Muscle of arm (tissue), 14 donors: ENCODE results near the gene NENF. TPM values are rescaled to one million over a fixed set of nuclear protein-coding genes. Genes with fewer than 3 reads are reported as not detected.
A peak's percentile ranks its signal among the peaks of the same experiment; 100 is the strongest.
"Not testable (repeated sequence)": the region's sequence is repeated elsewhere in the genome, so short reads cannot be mapped to it uniquely, and the experiment has no call there.

Source experiments
- DNase-seq: peaks from one replicate; pipeline ENCODE4 v3.0.0-alpha.2; 2013
- long read RNA-seq, 11 donors: transcript quantifications; one replicate each; lab custom pipeline, GENCODE V29; 2026
- polyA plus RNA-seq, 12 donors: library from polyadenylated mRNA; unstranded; fragments of 120-200 nt; gene quantifications; one replicate each; pipeline ENCODE4 v1.2.1, GENCODE V29; 2013; ENCODE audit not compliant: insufficient read length in 12 of 12

The NENF gene
- 10 to 100 TPM in 11 of 12 donors, not detected in 1; 45.5 to 94.0 (median 76.7) TPM for polyA plus RNA-seq
- long read RNA-seq, donor 1, transcript NENF-204 (3 exons, 845 nt) = minor isoform, 14 of 80 reads
- long read RNA-seq, donor 1, transcript NENF-201 (4 exons, 949 nt) = major isoform, 60 of 80 reads
- long read RNA-seq, donor 1, partial matches to known transcripts = 5 of 80 reads
- long read RNA-seq, donor 1, other reads (novel, unspliced or antisense) = 0 of 80 reads
- long read RNA-seq, donor 2, transcript NENF-204 (3 exons, 845 nt) = minor isoform, 41 of 217 reads
- long read RNA-seq, donor 2, transcript NENF-201 (4 exons, 949 nt) = major isoform, 170 of 217 reads
- long read RNA-seq, donor 2, partial matches to known transcripts = 5 of 217 reads
- long read RNA-seq, donor 2, other reads (novel, unspliced or antisense) = 0 of 217 reads
- long read RNA-seq, donor 3, transcript NENF-204 (3 exons, 845 nt) = minor isoform, 12 of 54 reads
- long read RNA-seq, donor 3, transcript NENF-201 (4 exons, 949 nt) = major isoform, 40 of 54 reads
- long read RNA-seq, donor 3, partial matches to known transcripts = 0 of 54 reads
- long read RNA-seq, donor 3, other reads (novel, unspliced or antisense) = 0 of 54 reads
- long read RNA-seq, donor 4, transcript NENF-201 (4 exons, 949 nt) = major isoform, 46 of 57 reads
- long read RNA-seq, donor 4, transcript NENF-204 (3 exons, 845 nt) = minor isoform, 10 of 57 reads
- long read RNA-seq, donor 4, partial matches to known transcripts = 0 of 57 reads
- long read RNA-seq, donor 4, other reads (novel, unspliced or antisense) = 0 of 57 reads
- long read RNA-seq, donor 5, transcript NENF-204 (3 exons, 845 nt) = minor isoform, 36 of 173 reads
- long read RNA-seq, donor 5, transcript NENF-201 (4 exons, 949 nt) = major isoform, 136 of 173 reads
- long read RNA-seq, donor 5, partial matches to known transcripts = 0 of 173 reads
- long read RNA-seq, donor 5, other reads (novel, unspliced or antisense) = 0 of 173 reads
- long read RNA-seq, donor 6, transcript NENF-201 (4 exons, 949 nt) = major isoform, 41 of 50 reads
- long read RNA-seq, donor 6, transcript NENF-204 (3 exons, 845 nt) = minor isoform, 9 of 50 reads
- long read RNA-seq, donor 6, partial matches to known transcripts = 0 of 50 reads
- long read RNA-seq, donor 6, other reads (novel, unspliced or antisense) = 0 of 50 reads
- long read RNA-seq, donor 7, transcript NENF-204 (3 exons, 845 nt) = minor isoform, 11 of 54 reads
- long read RNA-seq, donor 7, transcript NENF-201 (4 exons, 949 nt) = major isoform, 42 of 54 reads
- long read RNA-seq, donor 7, partial matches to known transcripts = 0 of 54 reads
- long read RNA-seq, donor 7, other reads (novel, unspliced or antisense) = 0 of 54 reads
- long read RNA-seq, donor 8, transcript NENF-204 (3 exons, 845 nt) = minor isoform, 15 of 108 reads
- long read RNA-seq, donor 8, transcript NENF-201 (4 exons, 949 nt) = major isoform, 91 of 108 reads
- long read RNA-seq, donor 8, partial matches to known transcripts = 0 of 108 reads
- long read RNA-seq, donor 8, other reads (novel, unspliced or antisense) = 0 of 108 reads
- long read RNA-seq, donor 9, transcript NENF-204 (3 exons, 845 nt) = minor isoform, 14 of 92 reads
- long read RNA-seq, donor 9, transcript NENF-201 (4 exons, 949 nt) = major isoform, 77 of 92 reads
- long read RNA-seq, donor 9, partial matches to known transcripts = 0 of 92 reads
- long read RNA-seq, donor 9, other reads (novel, unspliced or antisense) = 0 of 92 reads
- long read RNA-seq, donor 10, transcript NENF-201 (4 exons, 949 nt) = major isoform, 106 of 130 reads
- long read RNA-seq, donor 10, transcript NENF-204 (3 exons, 845 nt) = minor isoform, 12 of 130 reads
- long read RNA-seq, donor 10, transcript NENF-203 (4 exons, 875 nt) = minor isoform, 5 of 130 reads
- long read RNA-seq, donor 10, partial matches to known transcripts = 0 of 130 reads
- long read RNA-seq, donor 10, other reads (novel, unspliced or antisense) = 7 of 130 reads
- long read RNA-seq, donor 11, transcript NENF-204 (3 exons, 845 nt) = minor isoform, 17 of 85 reads
- long read RNA-seq, donor 11, transcript NENF-201 (4 exons, 949 nt) = major isoform, 65 of 85 reads
- long read RNA-seq, donor 11, partial matches to known transcripts = 0 of 85 reads
- long read RNA-seq, donor 11, other reads (novel, unspliced or antisense) = 0 of 85 reads

- DNase-seq = peak; percentile 84
Measured at GRCh38 chr1:212432661-212433576, at the start of gene NENF. NENF (plus strand) TSS chr1:212432920; CDS start chr1:212432944, 24 bp downstream.

GRCh38 chr1:212386029-212386428, 46.7 kb upstream of the NENF start:
- no peak for DNase-seq

- no peak for DNase-seq
Measured at GRCh38 chr1:212388985-212389716, 43.6 kb upstream of the NENF start.

- not testable (repeated sequence) for DNase-seq
Measured at GRCh38 chr1:212395678-212396437, 36.9 kb upstream of the NENF start.

- no peak for DNase-seq
Measured at GRCh38 chr1:212396638-212397037, 36.1 kb upstream of the NENF start.

GRCh38 chr1:212397171-212397570, 35.5 kb upstream of the NENF start:
- no peak for DNase-seq

- DNase-seq = no peak
Measured at GRCh38 chr1:212401042-212401441, 31.7 kb upstream of the NENF start.

GRCh38 chr1:212401838-212402582, 30.7 kb upstream of the NENF start:
- no peak for DNase-seq

GRCh38 chr1:212402666-212403321, 29.9 kb upstream of the NENF start:
- DNase-seq = no peak

- DNase-seq = no peak
Measured at GRCh38 chr1:212410231-212410820, 22.4 kb upstream of the NENF start.

- no peak for DNase-seq
Measured at GRCh38 chr1:212412374-212412773, 20.3 kb upstream of the NENF start.

GRCh38 chr1:212413902-212414327, 18.8 kb upstream of the NENF start:
- no peak for DNase-seq

GRCh38 chr1:212414328-212415106, 18.2 kb upstream of the NENF start, which contains the start of gene PACC1:
PACC1 (minus strand) TSS chr1:212414886; CDS start chr1:212414757, 129 bp downstream.
- DNase-seq = peak; percentile 90

- no peak for DNase-seq
Measured at GRCh38 chr1:212415107-212415841, 17.4 kb upstream of the NENF start.
